Measurements from ENCODE around the gene FAM114A2. TPM values are rescaled to one million over a fixed set of nuclear protein-coding genes. Genes with fewer than 3 reads are reported as not detected.

Gene FAM114A2
- polyA plus RNA-seq, 1 donor from 2014 or later: 24.8 TPM

DNA sequence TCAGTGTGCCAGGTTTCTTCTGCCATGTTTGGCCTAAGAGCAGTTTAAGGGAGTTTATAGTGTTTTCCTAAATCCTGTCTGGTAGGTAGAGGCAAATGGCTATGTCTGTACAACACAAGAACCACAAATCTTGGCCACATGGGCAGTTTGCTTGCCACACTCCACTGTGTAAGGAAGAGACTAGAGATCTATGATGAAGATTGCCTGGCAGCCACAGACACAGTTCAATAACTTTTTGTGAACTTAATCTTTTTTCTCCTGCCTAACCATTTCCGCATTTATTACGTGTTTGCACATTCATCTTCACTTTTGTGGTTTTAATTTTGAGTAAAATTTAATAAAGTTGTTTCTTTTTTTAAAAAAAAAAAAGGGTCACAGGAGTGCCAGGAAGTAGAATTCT is 5.9 kb upstream of the FAM114A2 start:
- no peaks in the 10 kb centered on the region for H3F3A ChIP-seq (ENCODE audit: insufficient read depth, low read length, poor library complexity, severe bottlenecking)
- H3K4me2 ChIP-seq (ENCODE audit: low read length): no peak overlapping the region
- no peaks in the 10 kb centered on the region for H3K36me3 ChIP-seq (ENCODE audit: insufficient read depth, low read length)
- no peaks in the 10 kb centered on the region for H4K20me1 ChIP-seq (ENCODE audit: insufficient read depth)
- no peaks in the 10 kb centered on the region for H3K9me2 ChIP-seq (ENCODE audit: insufficient read depth, low read length)
- H3K27ac ChIP-seq (ENCODE audit: low read length): no peak overlapping the region
- H3K27me3 ChIP-seq (ENCODE audit: insufficient read depth, low read depth, low read length): no peaks in the 10 kb centered on the region
- H3K9ac ChIP-seq (ENCODE audit: low read length): no peak overlapping the region
- H2AFZ ChIP-seq (ENCODE audit: low read depth, low read length): no peak overlapping the region
- no peak overlapping the region for H3K4me3 ChIP-seq (ENCODE audit: low read length)
- H3K79me2 ChIP-seq (replicated peaks; ENCODE audit: insufficient read depth, low read length): peaks cover 20% of the 10 kb centered on the region
- H3K9me3 ChIP-seq (ENCODE audit: low read length): no peaks in the 10 kb centered on the region
- no peak for TF ChIP-seq EZH2 (IDR thresholded peaks at IDR 0.05; ENCODE audit: borderline replicate concordance, insufficient read depth, low read length, poor library complexity, severe bottlenecking)
- TF ChIP-seq REST (IDR thresholded peaks at IDR 0.05; ENCODE audit: borderline replicate concordance): no peak
- no peak for TF ChIP-seq POLR2AphosphoS5 (IDR thresholded peaks at IDR 0.05)

- no peak overlapping the region for H3K4me2 ChIP-seq (ENCODE audit: low read length)
- no peaks in the 10 kb centered on the region for H3F3A ChIP-seq (ENCODE audit: insufficient read depth, low read length, poor library complexity, severe bottlenecking)
- no peak overlapping the region for H3K9ac ChIP-seq (ENCODE audit: low read length)
- no peaks in the 10 kb centered on the region for H3K9me3 ChIP-seq (ENCODE audit: low read length)
- no peak overlapping the region for H2AFZ ChIP-seq (ENCODE audit: low read depth, low read length)
- no peak overlapping the region for H3K27ac ChIP-seq (ENCODE audit: low read length)
- H3K79me2 ChIP-seq (replicated peaks; ENCODE audit: insufficient read depth, low read length): peaks cover 24% of the 10 kb centered on the region
- no peak overlapping the region for H3K4me3 ChIP-seq (ENCODE audit: low read length)
- no peaks in the 10 kb centered on the region for H4K20me1 ChIP-seq (ENCODE audit: insufficient read depth)
- H3K36me3 ChIP-seq (ENCODE audit: insufficient read depth, low read length): no peaks in the 10 kb centered on the region
- no peaks in the 10 kb centered on the region for H3K9me2 ChIP-seq (ENCODE audit: insufficient read depth, low read length)
- no peaks in the 10 kb centered on the region for H3K27me3 ChIP-seq (ENCODE audit: insufficient read depth, low read depth, low read length)
- TF ChIP-seq RAD21 (conservative IDR thresholded peaks at IDR 0.05) (no peak), MXI1 (conservative IDR thresholded peaks at IDR 0.05; ENCODE audit: poor library complexity, severe bottlenecking) (no peak), SMC3 (conservative IDR thresholded peaks at IDR 0.05; ENCODE audit: poor library complexity) (no peak), REST (IDR thresholded peaks at IDR 0.05; ENCODE audit: borderline replicate concordance) (no peak)
- TF ChIP-seq, protein P1, sequence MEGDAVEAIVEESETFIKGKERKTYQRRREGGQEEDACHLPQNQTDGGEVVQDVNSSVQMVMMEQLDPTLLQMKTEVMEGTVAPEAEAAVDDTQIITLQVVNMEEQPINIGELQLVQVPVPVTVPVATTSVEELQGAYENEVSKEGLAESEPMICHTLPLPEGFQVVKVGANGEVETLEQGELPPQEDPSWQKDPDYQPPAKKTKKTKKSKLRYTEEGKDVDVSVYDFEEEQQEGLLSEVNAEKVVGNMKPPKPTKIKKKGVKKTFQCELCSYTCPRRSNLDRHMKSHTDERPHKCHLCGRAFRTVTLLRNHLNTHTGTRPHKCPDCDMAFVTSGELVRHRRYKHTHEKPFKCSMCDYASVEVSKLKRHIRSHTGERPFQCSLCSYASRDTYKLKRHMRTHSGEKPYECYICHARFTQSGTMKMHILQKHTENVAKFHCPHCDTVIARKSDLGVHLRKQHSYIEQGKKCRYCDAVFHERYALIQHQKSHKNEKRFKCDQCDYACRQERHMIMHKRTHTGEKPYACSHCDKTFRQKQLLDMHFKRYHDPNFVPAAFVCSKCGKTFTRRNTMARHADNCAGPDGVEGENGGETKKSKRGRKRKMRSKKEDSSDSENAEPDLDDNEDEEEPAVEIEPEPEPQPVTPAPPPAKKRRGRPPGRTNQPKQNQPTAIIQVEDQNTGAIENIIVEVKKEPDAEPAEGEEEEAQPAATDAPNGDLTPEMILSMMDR (IDR thresholded peaks at IDR 0.05; ENCODE audit: poor library complexity, severe bottlenecking): no peak
These were observed 5.4 kb upstream of the FAM114A2 start for GRCh38 chr5:154044099-154044498.
